Measurements from ENCODE around the gene CFAP251.

The CFAP251 gene

DNA sequence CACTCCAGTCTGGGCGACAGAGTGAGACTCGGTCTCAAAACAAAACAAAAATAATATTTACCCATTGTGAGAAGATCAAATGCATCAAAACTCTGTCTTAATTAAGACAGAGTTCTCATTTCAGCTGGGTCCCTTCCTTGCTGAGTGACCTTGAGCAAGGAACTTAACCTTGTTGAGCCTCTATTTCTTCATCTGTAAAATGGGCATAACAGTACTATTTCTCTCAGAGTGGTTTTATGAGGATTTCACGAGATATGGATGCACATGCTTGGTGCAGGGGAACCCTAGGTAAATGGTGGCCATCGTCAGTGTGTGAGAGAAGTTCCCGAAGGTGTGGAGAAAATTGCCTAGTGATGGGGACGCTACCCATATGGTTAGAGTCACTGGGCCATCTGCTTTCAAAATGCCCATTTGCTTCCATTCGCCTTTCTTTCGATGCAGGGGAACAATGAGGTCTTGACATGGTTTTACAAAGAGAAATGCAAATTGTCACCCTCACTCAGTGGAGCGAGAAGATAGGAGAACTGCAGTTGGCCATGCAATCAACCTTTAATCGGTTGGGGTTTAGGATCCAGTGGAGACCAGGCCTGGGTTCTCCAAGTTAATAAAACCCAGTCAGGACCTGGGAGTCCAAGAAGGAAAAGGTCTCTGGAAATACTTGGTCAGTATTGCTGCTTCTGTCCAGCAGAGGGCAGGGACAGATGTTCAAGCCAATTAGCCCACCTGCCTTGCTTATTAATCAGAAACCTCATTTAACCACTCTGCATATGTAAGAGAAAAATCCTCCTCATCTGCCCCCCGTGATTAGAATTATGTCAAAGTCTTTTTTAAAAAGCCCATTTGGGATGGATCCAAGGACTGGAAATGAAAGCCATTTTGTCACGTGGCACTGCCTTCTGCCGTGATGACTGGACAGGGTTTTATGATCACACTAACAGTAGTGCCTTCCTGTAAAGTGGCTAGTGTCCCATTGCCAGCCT, 37.2 kb downstream of the CFAP251 start:
- in situ Hi-C loops (cut with HindIII; ENCODE audit: low sequenced_read_pairs): no loop called here
- DNase-seq (ENCODE audit: low read depth, low spot score): peak; percentile 24
- TF ChIP-seq, protein P1, sequence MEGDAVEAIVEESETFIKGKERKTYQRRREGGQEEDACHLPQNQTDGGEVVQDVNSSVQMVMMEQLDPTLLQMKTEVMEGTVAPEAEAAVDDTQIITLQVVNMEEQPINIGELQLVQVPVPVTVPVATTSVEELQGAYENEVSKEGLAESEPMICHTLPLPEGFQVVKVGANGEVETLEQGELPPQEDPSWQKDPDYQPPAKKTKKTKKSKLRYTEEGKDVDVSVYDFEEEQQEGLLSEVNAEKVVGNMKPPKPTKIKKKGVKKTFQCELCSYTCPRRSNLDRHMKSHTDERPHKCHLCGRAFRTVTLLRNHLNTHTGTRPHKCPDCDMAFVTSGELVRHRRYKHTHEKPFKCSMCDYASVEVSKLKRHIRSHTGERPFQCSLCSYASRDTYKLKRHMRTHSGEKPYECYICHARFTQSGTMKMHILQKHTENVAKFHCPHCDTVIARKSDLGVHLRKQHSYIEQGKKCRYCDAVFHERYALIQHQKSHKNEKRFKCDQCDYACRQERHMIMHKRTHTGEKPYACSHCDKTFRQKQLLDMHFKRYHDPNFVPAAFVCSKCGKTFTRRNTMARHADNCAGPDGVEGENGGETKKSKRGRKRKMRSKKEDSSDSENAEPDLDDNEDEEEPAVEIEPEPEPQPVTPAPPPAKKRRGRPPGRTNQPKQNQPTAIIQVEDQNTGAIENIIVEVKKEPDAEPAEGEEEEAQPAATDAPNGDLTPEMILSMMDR (IDR thresholded peaks at IDR 0.05; ENCODE audit: low read depth, low read length): peak; percentile 67

DNA sequence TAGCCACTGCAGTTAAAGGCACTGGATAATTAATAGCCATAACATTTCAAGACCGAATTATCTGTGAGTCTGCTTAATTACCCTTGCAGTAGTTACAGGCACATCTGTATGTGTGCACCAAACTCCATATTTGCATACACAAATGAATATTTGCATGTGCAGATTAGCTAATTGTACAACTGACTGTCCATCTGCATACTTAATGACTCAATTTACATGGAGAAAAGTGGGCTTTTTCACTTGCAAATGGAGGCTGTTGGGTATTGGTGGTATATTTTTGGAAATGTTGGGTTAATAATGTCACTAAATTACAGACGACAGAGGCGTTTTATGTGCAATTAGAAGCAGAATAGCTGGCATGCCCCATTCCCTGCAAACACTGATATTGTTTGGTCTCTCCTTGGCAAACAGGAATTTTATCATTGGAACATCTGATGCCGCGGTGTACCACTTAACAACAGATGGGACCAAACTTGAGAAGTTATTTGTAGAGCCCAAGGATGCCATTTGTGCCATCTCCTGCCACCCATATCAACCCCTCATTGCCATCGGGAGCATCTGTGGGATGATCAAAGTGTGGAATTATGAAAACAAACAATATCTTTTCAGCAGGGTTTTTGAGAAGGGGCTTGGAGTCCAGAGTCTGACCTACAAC, 39.6 kb downstream of the CFAP251 start:
- DNase-seq (ENCODE audit: low read depth, low spot score): no peak
- TF ChIP-seq, protein P1 (IDR thresholded peaks at IDR 0.05; ENCODE audit: low read depth, low read length): no peak
- in situ Hi-C loops (cut with HindIII; ENCODE audit: low sequenced_read_pairs): no loop called here
- no peak overlapping the region for H3K4me3 ChIP-seq (ENCODE audit: low read depth, low read length)

More for the DNA sequence above, 37.2 kb downstream of the CFAP251 start:
- no peak overlapping the region for H3K4me3 ChIP-seq (ENCODE audit: low read depth, low read length)

DNA sequence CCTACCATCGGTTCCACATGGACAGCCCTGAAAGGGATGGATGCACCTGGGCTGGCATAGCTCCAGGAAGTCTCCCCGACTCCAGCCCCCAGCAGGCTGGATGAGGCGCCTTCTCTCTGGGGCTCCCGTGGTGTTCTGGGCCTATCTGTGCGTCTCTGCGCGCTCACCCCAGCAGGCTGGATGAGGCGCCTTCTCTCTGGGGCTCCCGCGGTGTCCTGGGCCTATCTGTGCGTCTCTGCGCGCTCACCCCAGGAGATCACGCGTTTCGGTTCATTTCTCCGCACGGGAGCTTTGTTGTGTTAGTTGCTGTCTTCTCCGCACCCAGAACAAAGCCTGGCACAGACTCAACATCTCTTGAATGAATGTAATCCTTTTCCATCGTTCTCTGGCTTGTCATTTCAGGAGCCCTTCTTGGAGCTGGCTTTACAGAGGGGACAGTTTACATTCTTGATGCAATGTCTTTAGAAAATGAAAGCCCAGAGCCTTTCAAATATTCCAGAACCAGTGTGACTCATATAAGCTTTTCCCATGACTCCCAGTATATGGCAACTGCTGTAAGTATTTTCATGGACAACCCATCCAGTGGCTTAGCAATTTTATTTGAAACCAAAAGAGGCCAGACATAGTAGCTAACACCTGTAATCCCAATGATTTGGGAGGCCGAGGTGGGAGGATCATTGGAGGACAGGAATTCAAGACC, 40.3 kb downstream of the CFAP251 start:
- TF ChIP-seq, protein P1 (IDR thresholded peaks at IDR 0.05; ENCODE audit: low read depth, low read length): no peak
- H3K4me3 ChIP-seq (ENCODE audit: low read depth, low read length): no peak overlapping the region
- in situ Hi-C loops (cut with HindIII; ENCODE audit: low sequenced_read_pairs): no loop called here
- peak; percentile 41 for DNase-seq (ENCODE audit: low read depth, low spot score)

GRCh38 chr12:121960541-121960940, 42.1 kb downstream of the CFAP251 start:
- no peak overlapping the region for H3K4me3 ChIP-seq (ENCODE audit: low read depth, low read length)
- DNase-seq (ENCODE audit: low read depth, low spot score): no peak
- in situ Hi-C loops (cut with HindIII; ENCODE audit: low sequenced_read_pairs): no loop called here
- TF ChIP-seq, protein P1 (IDR thresholded peaks at IDR 0.05; ENCODE audit: low read depth, low read length): no peak

DNA sequence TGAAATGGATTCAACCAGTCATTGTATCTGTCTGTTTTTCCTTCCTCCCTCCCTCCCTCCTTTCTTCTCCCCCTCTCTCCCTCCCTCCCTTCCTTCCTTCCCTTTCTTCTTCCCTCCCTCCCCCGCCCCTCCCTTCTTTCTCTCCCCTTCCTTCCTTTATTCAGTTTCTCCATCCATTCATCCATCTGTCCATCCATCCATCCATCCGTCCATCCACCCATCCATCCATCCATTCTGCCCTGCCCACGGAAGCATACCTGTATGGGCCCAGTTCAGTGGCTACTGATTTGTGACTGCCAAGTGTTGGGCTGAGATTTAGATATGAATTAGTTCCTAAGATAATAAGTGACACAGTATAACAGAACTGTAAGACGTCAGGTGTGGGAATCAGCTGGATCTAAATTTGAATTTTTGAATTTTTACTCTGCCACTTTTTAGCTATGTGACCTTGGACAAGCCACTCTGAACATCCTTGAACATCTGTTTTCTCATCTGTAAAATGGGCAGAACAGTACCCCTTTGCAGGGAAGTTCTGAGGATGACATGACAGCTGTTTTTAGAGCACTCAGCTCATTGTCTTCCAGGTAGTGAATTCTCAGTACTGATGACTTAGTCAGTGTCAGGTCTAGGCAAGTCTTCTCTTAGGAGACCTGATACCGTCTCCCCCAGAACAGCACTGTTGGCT, 42.9 kb downstream of the CFAP251 start:
- in situ Hi-C loops (cut with HindIII; ENCODE audit: low sequenced_read_pairs): no loop called here
- no peak for DNase-seq (ENCODE audit: low read depth, low spot score)
- TF ChIP-seq, protein P1 (IDR thresholded peaks at IDR 0.05; ENCODE audit: low read depth, low read length): no peak
- H3K4me3 ChIP-seq (ENCODE audit: low read depth, low read length): no peak overlapping the region

Data from astrocyte of the spinal cord (primary cell).